Fibroblast of lung (primary cell): Measurements from ENCODE around the gene KMT2B.

Experiments
- CTCF ChIP-seq, 2 donors: IDR thresholded peaks in 1 of 2; conservative IDR thresholded peaks in 1 of 2; 1 replicate in 1 of 2; 2 replicates in 1 of 2; pipeline ENCODE4 v1.5.1; 2011 to 2012; ENCODE audit warnings: low read length in 2 of 2, control low read depth in 1 of 2, inconsistent platforms in 1 of 2, low read depth in 1 of 2, mild to moderate bottlenecking in 1 of 2
- EZH2 ChIP-seq: IDR thresholded peaks from 2 replicates; pipeline ENCODE4 v1.5.1; 2012; ENCODE audit warnings: low read length, control low read depth, mild to moderate bottlenecking; ENCODE audit errors: missing control alignments

DNA sequence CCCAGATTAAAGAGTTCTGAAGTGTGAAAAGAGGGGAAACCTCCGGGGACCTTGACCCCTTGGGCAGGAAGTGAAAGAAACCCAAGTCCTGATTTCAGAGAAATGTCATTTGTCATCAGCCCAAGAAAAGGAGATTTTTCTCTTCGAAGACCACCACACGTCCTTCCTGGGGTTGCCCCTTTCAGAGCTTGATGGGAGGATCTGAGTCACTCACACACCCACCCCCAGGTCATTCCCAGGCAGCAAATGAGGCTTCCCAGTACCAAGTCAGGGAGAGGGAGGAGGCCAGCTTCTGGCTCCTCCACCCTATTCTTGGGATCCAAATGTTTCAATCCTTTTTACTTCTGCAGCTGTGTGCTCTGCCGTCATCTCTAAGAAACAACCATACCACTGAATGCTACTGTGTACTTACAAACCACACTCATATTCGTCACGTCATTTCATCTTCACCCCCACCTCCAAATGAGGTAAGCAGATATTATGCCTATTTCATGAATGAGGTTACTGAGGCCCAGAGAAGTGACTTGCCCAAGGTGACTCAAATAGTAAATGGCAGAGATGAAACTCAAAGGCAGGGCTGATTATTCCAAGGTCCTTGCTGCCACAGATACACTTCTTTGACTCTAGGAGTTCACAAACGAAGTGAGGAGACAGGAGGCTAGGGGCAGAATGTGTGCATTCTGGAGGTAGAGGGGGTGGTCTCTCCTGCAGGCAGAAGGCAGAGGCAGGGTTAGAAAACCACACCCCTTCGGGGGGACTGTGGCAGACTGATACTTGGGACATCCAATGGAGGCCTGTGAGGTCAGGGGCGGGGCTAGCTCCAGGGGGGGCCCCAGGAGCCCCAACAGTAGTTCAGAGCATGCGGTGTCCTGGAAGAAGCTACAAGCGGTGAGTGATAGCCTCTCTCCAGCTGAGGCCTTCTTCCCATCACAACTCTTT is 5.0 kb upstream of the KMT2B start:
- TF ChIP-seq CTCF (conservative IDR thresholded peaks at IDR 0.05 in 1 of 2, IDR thresholded peaks at IDR 0.05 in 1 of 2; ENCODE audit: low read depth in 1 of 2, low read length in 2 of 2) (no peak), EZH2 (no peak)
